Activated naive CD4-positive, alpha-beta T cell treated with anti-CD3 and anti-CD28 coated beads for 36 hours (primary cell): Measurements from ENCODE around the gene CORO2B. TPM values are rescaled to one million over a fixed set of nuclear protein-coding genes. Genes with fewer than 3 reads are reported as not detected.

Experiments
- CTCF ChIA-PET: fragments of 350-600 bp; sonication (Branson Sonifier 250); formaldehyde crosslinking; loops from one replicate; lab custom pipeline; 2021; ENCODE audit warnings: antibody characterized with exemption; lab: Charles Lee
- DNase-seq: peaks from one replicate; pipeline ENCODE4 v3.0.0-alpha.2; 2020
- H3K27ac Mint-ChIP-seq: one replicate; pipeline ENCODE4 v1.8.0; 2021; ENCODE audit warnings: mild to moderate bottlenecking, mixed read lengths
- H3K27me3 Mint-ChIP-seq: one replicate; pipeline ENCODE4 v1.8.0; 2021; ENCODE audit warnings: low read depth, mixed read lengths
- H3K36me3 Mint-ChIP-seq: one replicate; pipeline ENCODE4 v1.8.0; 2021; ENCODE audit warnings: low read depth, mixed read lengths
- H3K4me1 Mint-ChIP-seq: one replicate; pipeline ENCODE4 v1.8.0; 2021; ENCODE audit warnings: low read depth, mixed read lengths
- H3K4me3 Mint-ChIP-seq: one replicate; pipeline ENCODE4 v1.8.0; 2021; ENCODE audit warnings: mild to moderate bottlenecking, moderate library complexity, mixed read lengths
- H3K9me3 Mint-ChIP-seq: one replicate; pipeline ENCODE4 v1.8.0; 2021; ENCODE audit warnings: mixed read lengths
- intact Hi-C: fragments of 100-400 bp; cut with micrococcal nuclease; formaldehyde crosslinking; loops from one replicate; pipeline ENCODE4 v1.15.1; 2023
- total RNA-seq, 2 experiments: library from RNA; stranded (reverse); gene quantifications; one replicate each; pipeline ENCODE4 v1.2.3, GENCODE V29; 2021

CORO2B gene
- total RNA-seq, 2 experiments from 2014 or later: not detected

DNA sequence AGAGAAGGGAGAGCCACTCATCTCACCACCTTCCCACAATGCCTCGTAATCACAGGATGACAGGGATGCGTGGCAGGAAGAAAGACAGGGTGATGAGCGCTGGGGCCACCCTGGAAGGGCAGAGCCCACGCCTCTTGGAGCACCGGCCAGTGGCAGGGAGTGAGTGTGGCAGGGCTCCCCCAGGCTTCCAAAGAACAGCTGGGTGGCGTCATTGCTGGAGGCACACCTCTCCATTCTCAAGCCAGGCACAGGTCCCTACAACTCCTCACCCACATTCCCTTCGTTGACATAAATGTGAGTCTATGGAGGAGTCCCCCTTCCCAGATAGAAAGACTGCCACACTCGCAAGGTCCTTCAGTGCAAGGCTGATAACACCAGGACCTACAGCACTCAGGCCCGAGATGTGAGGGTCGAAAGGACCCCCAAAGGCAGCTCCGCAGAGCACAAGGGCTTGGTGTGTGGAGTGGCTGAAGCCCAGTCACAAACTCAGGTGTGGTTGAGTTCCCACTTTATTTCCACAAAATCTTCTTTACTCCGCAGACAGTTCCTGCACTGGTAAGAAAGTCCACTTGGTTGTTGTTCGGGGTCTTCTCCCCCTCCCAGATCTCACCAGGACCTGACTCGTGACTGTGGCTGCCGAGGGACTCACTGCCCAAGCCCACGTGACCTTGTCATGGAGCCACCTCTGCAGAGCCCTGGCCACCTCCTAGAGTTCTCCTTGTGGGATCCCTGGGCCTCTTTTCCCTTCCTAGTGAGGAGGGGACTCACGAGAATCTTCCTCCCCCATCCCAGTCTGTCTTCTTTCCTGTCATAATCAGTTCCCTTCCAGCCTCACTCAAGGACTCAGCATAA, 22.4 kb upstream of the CORO2B start:
- CTCF ChIA-PET: interaction anchor here (0.7 to 11.2 kb wide), 4 partner anchors 9 to 319 kb away, joined by 3 to 184 read pairs (median 22); no protein-coding TSS in a partner anchor
- H3K4me1 Mint-ChIP-seq: peaks cover 15% of the 10 kb centered on the region
- no peak overlapping the region for H3K4me3 Mint-ChIP-seq
- intact Hi-C loops: no loop called here
- no peaks in the 10 kb centered on the region for H3K36me3 Mint-ChIP-seq
- H3K9me3 Mint-ChIP-seq: no peaks in the 10 kb centered on the region
- H3K27me3 Mint-ChIP-seq: peaks cover 38% of the 10 kb centered on the region
- H3K27ac Mint-ChIP-seq: no peak overlapping the region
- DNase-seq: no peak

DNA sequence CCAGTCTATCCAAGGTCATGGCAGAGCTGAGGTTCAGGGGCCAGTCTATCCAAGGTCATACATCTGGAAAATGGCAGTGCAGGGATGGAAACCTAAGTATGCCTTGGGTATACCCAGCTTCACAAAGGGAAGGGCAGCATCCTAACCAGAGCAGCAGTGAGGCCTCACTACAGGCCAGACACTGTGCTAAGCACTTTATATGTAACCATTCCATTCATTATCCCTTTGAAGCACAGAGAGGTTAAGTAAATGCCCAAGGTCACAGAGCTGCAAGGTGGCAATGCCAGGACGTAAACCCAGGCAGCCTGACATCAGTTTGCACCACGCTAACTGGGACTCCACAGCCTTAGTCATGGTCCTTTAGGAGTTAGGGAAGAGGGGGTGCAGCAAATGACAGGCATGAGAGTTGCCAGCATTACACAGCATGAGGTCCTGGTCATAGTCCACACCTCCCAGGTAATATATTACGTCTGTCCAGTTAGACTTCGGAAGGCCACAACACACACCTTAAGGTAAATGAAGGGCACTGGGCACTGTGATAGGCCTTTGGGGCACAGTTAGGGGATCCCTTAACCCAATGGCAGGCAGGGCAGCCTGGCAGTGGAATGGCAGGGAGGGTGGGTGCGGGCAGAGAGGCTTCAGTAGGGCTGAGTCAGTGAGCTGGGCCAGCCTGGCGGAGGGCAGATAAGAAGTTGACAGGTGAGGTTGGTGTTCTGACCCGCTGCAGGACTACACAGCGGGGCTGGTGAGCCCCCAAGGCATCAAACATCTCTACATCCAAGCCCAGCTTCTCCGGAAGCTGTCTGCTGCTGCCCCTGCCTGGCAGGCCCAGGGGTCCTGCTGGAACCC, 21.1 kb upstream of the CORO2B start:
- no peak for DNase-seq
- Mint-ChIP-seq H3K9me3 (no peaks in the 10 kb centered on the region), H3K4me3 (no peak overlapping the region), H3K27me3 (peaks cover 42% of the 10 kb centered on the region), H3K27ac (no peak overlapping the region), H3K4me1 (peaks cover 15% of the 10 kb centered on the region), H3K36me3 (no peaks in the 10 kb centered on the region)
- CTCF ChIA-PET: interaction anchor here (0.7 to 11.2 kb wide), 4 partner anchors 10 to 787 kb away, joined by 4 to 184 read pairs (median 22); no protein-coding TSS in a partner anchor
- intact Hi-C loops: no loop called here

DNA sequence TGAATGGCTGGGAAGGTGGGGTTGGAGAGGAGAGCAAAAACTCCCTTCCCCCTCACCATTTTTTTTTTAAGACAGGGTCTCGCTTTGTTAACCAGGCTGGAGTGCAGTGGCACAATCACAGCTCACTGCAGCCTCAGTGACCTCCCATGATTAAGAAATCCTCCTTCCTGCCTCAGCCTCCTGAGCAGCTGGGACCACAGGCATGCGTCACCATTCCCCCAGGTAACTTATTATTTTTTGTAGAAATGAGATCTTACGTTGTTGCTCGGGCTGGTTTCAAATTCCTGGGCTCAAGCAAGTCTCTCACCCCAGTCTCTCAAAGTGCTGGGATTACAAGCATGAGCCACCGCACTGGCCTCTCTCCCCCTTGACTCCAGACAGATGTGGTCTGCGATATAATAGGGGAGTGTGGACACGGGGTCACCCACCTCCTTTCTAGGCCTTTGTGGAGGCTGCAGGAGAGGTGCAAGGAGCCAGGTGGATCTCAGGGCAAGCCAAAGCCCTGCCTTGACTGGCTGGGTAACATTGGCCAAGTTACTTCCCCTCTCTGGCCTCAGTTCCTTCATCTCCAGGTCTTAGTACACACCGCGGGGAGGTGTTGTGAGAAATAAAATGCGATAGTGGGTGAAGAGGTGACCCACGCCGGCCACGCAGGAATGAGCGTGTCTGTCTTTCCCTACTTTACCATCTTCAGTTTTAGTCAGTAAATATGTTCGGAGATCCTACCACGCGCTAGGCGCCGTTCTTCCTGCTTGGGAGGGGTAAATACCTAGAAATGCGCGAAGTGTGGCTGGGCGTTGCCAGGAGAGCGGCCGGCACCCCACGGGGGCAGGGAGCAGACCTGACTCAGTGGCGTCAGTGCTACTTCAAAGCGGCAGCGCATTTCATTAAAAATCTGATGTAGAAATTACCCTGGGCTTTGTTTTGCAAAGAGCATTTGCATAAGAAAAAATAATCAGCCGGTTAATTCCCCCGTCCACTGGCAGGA, 20.2 kb upstream of the CORO2B start:
- Mint-ChIP-seq H3K27ac (no peak overlapping the region), H3K4me3 (peak overlapping the region; percentile 68), H3K36me3 (no peaks in the 10 kb centered on the region), H3K4me1 (peaks cover 15% of the 10 kb centered on the region), H3K9me3 (no peaks in the 10 kb centered on the region), H3K27me3 (peaks cover 39% of the 10 kb centered on the region)
- DNase-seq: peak; percentile 31
- intact Hi-C loops: loop anchor here (1.0 kb wide), 2 partner anchors 116 to 317 kb away; no protein-coding TSS in a partner anchor
- CTCF ChIA-PET: interaction anchor here (0.7 to 11.2 kb wide), 17 partner anchors 9 to 786 kb away, joined by 3 to 184 read pairs (median 6); no protein-coding TSS in a partner anchor

DNA sequence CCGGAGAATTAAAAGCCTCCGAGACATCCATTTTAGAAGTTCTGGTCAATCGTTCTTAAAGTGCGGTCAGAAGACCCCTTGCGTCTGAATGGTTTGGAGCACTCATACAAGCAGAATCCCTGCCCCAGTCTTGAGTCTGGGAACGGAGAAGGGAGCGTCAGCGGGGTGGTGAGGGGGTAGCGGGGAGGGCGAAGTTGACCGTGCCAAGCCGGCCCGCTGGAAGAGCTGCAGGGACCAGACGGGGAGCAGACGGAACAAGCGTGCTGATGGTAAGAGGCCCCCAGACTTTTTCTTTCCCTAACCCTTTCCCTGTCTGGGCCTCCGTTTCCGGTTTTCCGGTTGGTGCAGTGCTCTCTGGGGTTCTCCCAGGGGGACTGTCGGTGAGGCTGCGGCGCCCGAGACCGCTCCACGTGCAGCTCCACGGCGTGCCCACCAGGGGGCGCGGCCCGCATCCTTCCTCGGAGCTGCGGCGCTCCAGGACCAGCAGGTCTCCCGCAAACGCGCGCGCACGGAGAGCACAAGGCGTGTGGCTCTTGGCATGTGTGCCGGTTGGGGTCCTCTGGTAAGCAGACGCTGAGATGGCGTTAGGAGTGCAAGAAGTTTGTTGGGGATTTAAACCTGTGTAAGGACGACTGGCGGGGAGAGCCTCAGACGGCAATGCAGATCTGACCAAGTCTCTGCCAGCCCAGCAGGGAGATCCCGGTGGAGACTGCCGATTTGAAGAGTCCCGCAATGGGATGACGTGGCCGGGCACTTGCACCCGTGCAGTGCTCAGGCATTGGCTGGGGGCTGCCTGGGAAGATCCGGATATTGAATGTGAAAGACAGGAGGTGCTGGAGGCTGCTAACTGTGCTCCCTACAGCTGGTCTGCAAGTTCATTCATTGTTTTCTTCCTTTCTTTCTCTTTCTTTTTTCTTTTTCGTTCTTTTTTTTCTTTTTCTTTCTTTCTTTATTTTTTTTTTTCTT, 19.2 kb upstream of the CORO2B start:
- Mint-ChIP-seq H3K4me3 (peak overlapping the region; percentile 68), H3K27ac (no peak overlapping the region), H3K27me3 (peaks cover 32% of the 10 kb centered on the region), H3K9me3 (no peaks in the 10 kb centered on the region), H3K36me3 (no peaks in the 10 kb centered on the region), H3K4me1 (peaks cover 15% of the 10 kb centered on the region)
- intact Hi-C loops: loop anchor here (1.0 kb wide), 2 partner anchors 115 to 316 kb away; no protein-coding TSS in a partner anchor
- CTCF ChIA-PET: interaction anchor here (0.7 to 3.5 kb wide), 20 partner anchors 9 to 369 kb away, joined by 3 to 49 read pairs (median 4); no protein-coding TSS in a partner anchor
- peak; percentile 76 for DNase-seq

DNA sequence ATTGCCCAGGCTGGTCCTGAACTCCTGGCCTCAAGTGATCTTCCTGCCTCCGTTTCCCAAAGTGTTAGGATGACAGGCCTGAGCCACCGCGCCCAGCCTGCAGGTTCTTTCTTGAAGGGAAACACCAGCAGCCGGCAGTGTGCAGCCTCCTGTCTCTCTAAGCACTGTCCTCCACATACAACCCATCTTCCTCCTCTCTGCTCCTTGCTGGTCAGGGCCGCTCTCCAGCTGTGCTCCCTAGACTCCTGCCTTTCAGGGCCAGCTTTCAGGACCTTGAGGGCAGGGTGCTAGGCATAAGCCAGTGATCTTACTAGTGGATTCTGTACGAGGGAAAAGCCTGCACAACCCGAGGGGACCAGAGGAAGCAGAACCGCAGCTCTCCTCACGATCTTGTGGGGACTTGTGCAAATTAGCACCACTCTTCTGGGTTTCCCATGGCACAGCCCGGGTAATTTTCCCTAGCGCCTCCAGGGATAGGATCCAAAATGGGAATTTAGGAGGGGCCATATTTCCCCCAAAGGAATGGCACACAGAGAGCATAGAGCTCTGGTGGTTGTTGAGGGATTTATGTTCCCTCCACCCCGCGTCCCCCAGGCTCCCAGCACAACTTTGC, 18.2 kb upstream of the CORO2B start:
- Mint-ChIP-seq H3K27ac (no peak overlapping the region), H3K4me1 (peaks cover 15% of the 10 kb centered on the region), H3K27me3 (peaks cover 30% of the 10 kb centered on the region), H3K4me3 (no peak overlapping the region), H3K9me3 (no peaks in the 10 kb centered on the region), H3K36me3 (no peaks in the 10 kb centered on the region)
- no peak for DNase-seq
- intact Hi-C loops: no loop called here
- CTCF ChIA-PET: interaction anchor here (1.1 to 3.5 kb wide), 14 partner anchors 10 to 368 kb away, joined by 3 to 49 read pairs (median 6); no protein-coding TSS in a partner anchor

DNA sequence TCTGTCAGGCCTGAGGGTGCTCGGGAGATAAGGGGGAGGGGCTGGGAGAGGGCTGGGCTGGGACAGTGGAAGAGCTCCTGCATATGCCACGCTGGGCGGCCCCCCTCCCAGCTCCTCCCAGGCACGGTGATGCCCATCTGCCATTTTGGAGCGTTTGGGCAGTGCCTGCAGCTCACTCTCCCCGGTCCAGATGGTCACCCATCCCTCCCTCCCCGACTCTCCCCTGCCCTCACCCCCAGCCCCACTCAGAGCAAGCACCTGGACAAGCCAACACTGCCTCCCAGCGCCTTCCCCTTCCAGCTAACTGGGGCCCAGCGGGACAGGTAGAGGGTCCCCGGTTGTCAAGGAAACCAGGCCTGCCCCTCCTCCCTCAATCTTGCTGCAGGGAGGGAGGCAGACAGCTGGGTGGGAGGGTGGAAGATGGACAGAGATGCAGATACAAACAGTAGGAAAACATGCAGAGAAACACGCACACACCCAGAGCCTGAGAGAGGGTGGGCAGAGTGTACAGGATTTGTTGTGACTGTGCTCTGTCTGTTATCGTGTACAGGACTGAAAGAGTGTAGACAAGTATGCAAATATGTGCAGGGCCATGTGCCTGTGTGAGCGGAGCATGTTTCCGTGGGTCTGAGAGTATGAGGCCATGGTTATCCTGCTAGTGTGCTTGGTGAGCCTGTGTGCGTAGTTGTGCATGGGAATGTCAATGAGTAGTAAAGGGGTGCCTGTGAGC, 17.5 kb upstream of the CORO2B start:
- no peak for DNase-seq
- intact Hi-C loops: no loop called here
- peaks cover 15% of the 10 kb centered on the region for H3K4me1 Mint-ChIP-seq
- H3K27ac Mint-ChIP-seq: no peak overlapping the region
- peaks cover 29% of the 10 kb centered on the region for H3K27me3 Mint-ChIP-seq
- H3K9me3 Mint-ChIP-seq: no peaks in the 10 kb centered on the region
- H3K4me3 Mint-ChIP-seq: no peak overlapping the region
- no peaks in the 10 kb centered on the region for H3K36me3 Mint-ChIP-seq
- CTCF ChIA-PET: interaction anchor here (1.2 to 3.5 kb wide), 5 partner anchors 11 to 314 kb away, joined by 3 to 49 read pairs (median 12); no protein-coding TSS in a partner anchor

DNA sequence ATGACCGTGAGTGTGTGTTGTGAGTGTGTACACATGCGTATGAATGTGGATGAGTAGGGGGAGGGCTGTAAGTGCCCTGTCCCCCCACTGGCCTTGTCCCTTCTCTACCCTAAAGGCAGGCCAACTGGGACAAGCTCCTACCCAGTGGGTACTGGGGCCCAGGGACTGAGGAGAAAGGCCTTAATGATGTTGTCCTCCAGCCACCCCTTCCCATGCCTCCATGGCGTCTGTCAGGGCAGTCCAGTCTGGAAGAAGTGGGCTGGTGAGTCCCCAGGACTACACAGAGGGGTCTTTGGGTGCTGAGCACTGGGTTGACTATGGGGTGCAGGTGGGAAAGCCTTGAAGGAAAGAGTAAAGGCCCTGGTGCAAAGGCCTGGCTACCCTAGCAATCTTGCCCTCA, 16.9 kb upstream of the CORO2B start:
- H3K4me3 Mint-ChIP-seq: no peak overlapping the region
- H3K27ac Mint-ChIP-seq: no peak overlapping the region
- no peak for DNase-seq
- H3K36me3 Mint-ChIP-seq: no peaks in the 10 kb centered on the region
- peaks cover 29% of the 10 kb centered on the region for H3K27me3 Mint-ChIP-seq
- CTCF ChIA-PET: interaction anchor here (0.8 to 3.5 kb wide), 5 partner anchors 12 to 313 kb away, joined by 3 to 49 read pairs (median 12); no protein-coding TSS in a partner anchor
- intact Hi-C loops: no loop called here
- H3K4me1 Mint-ChIP-seq: peaks cover 15% of the 10 kb centered on the region
- no peaks in the 10 kb centered on the region for H3K9me3 Mint-ChIP-seq

DNA sequence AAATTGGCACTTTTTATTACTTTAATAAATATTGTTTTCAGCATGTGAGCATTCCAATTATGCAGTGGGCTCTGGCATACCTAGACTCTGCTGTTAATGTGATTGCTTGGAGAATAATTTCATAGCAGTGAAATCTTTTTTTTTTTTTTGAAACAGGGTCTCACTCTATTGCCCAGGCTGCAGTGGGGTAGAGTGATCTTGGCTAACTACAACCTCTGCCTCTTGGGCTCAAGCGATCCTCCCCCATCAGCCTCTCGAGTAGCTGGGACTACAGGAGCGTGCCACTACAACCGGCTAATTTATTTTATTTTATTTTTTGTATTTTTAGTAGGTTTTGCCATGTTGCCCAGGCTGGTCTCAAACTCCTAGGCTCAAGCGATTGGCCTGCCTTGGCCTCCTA, 14.6 kb upstream of the CORO2B start:
- CTCF ChIA-PET: interaction anchor here (0.9 to 1.6 kb wide), 4 partner anchors 24 to 312 kb away, joined by 3 to 7 read pairs (median 4); no protein-coding TSS in a partner anchor
- intact Hi-C loops: no loop called here
- H3K4me3 Mint-ChIP-seq: no peak overlapping the region
- no peaks in the 10 kb centered on the region for H3K9me3 Mint-ChIP-seq
- H3K27ac Mint-ChIP-seq: no peak overlapping the region
- H3K4me1 Mint-ChIP-seq: peaks cover 9% of the 10 kb centered on the region
- H3K27me3 Mint-ChIP-seq: peaks cover 19% of the 10 kb centered on the region
- DNase-seq: no peak
- H3K36me3 Mint-ChIP-seq: no peaks in the 10 kb centered on the region

DNA sequence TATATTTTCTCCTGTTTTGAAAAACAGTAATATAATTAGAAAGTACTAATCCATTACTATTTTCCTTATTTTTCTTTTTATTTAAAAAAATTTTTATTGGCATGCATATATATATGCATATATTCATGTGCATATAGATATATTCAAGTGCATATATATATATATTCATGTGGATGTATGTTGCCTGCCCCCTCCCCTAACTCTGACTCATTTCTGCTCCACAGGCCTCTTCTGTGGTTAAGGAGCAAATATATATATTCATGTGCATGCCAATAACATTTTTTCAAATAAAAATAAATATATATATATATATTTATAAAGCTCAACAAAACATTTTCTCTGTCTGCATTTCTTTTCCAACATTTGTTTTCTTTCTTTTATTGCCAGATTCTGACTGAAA, 13.6 kb upstream of the CORO2B start:
- DNase-seq: no peak
- Mint-ChIP-seq H3K9me3 (no peaks in the 10 kb centered on the region), H3K27ac (no peak overlapping the region), H3K36me3 (no peaks in the 10 kb centered on the region), H3K4me3 (no peak overlapping the region), H3K27me3 (peaks cover 19% of the 10 kb centered on the region), H3K4me1 (peaks cover 1% of the 10 kb centered on the region)
- CTCF ChIA-PET: interaction anchor here (0.7 kb wide), 1 partner anchor 108 kb away, joined by 3 read pairs; no protein-coding TSS in a partner anchor
- intact Hi-C loops: no loop called here
